Activated T-cell treated with anti-CD3 and anti-CD28 coated beads, Interleukin-2, amount 50 U/mL, for 4 hours (primary cell): ENCODE results near the gene STARD8. TPM values are rescaled to one million over a fixed set of nuclear protein-coding genes. Genes with fewer than 3 reads are reported as not detected.
"Not testable (repeated sequence)": the region's sequence is repeated elsewhere in the genome, so short reads cannot be mapped to it uniquely, and the experiment has no call there.

Experiments
- ATAC-seq, 2 donors: fragments of 200-7000 bp; cut with Tn5 transposase; one replicate each; pipeline ENCODE4 v1.10.0; 2021
- DNase-seq: peaks from one replicate; pipeline ENCODE4 v3.0.0-alpha.2; 2020
- H3K27me3 Mint-ChIP-seq: one replicate; pipeline ENCODE4 v1.8.0; 2021; ENCODE audit warnings: low read depth, mixed read lengths
- H3K36me3 Mint-ChIP-seq: one replicate; pipeline ENCODE4 v1.8.0; 2022; ENCODE audit warnings: mixed read lengths; ENCODE audit not compliant: insufficient read depth
- H3K4me1 Mint-ChIP-seq: one replicate; pipeline ENCODE4 v1.8.0; 2021; ENCODE audit warnings: low read depth, mixed read lengths
- H3K4me3 Mint-ChIP-seq: one replicate; pipeline ENCODE4 v1.8.0; 2021; ENCODE audit warnings: mild to moderate bottlenecking, moderate library complexity, mixed read lengths
- H3K9me3 Mint-ChIP-seq: one replicate; pipeline ENCODE4 v1.8.0; 2021; ENCODE audit warnings: mixed read lengths
- total RNA-seq, 3 donors: library from RNA; stranded (reverse); gene quantifications; one replicate each; pipeline ENCODE4 v1.2.1, GENCODE V29; 2021

STARD8 gene
- total RNA-seq, 3 donors from 2014 or later: 0.11 to 0.19 (median 0.18) TPM

GRCh38 chrX:68723491-68724155 lies 76.2 kb downstream of the STARD8 start:
- no peak for DNase-seq
- Mint-ChIP-seq H3K4me3 (no peak overlapping the region), H3K9me3 (no peaks in the 10 kb centered on the region), H3K27me3 (peaks cover 4% of the 10 kb centered on the region), H3K36me3 (no peaks in the 10 kb centered on the region), H3K4me1 (no peaks in the 10 kb centered on the region)
- ATAC-seq: no peak

- H3K36me3 Mint-ChIP-seq: no peaks in the 10 kb centered on the region
- H3K4me3 Mint-ChIP-seq: no peak overlapping the region
- DNase-seq (no peak), ATAC-seq (no peak)
- no peaks in the 10 kb centered on the region for H3K9me3 Mint-ChIP-seq
- no peaks in the 10 kb centered on the region for H3K4me1 Mint-ChIP-seq
- H3K27me3 Mint-ChIP-seq: peaks cover 4% of the 10 kb centered on the region
Observed at GRCh38 chrX:68724531-68725020, 77.1 kb downstream of the STARD8 start.

- no peak for ATAC-seq
- no peak for DNase-seq
- Mint-ChIP-seq H3K9me3 (no peaks in the 10 kb centered on the region), H3K4me3 (no peak overlapping the region), H3K27me3 (peaks cover 4% of the 10 kb centered on the region), H3K36me3 (no peaks in the 10 kb centered on the region), H3K4me1 (no peaks in the 10 kb centered on the region)
Observed at GRCh38 chrX:68725756-68726365, 78.4 kb downstream of the STARD8 start.

- Mint-ChIP-seq H3K36me3 (no peaks in the 10 kb centered on the region), H3K27me3 (peaks cover 4% of the 10 kb centered on the region), H3K9me3 (no peaks in the 10 kb centered on the region), H3K4me3 (no peak overlapping the region), H3K4me1 (no peaks in the 10 kb centered on the region)
- DNase-seq: no peak
- no peak for ATAC-seq
Observed at GRCh38 chrX:68726366-68726765, 78.9 kb downstream of the STARD8 start.

GRCh38 chrX:68727696-68728095 lies 80.2 kb downstream of the STARD8 start:
- no peak overlapping the region for H3K4me3 Mint-ChIP-seq
- ATAC-seq (no peak), DNase-seq (no peak)
- H3K9me3 Mint-ChIP-seq: no peaks in the 10 kb centered on the region
- no peaks in the 10 kb centered on the region for H3K4me1 Mint-ChIP-seq
- no peaks in the 10 kb centered on the region for H3K36me3 Mint-ChIP-seq
- H3K27me3 Mint-ChIP-seq: peaks cover 4% of the 10 kb centered on the region

- Mint-ChIP-seq H3K36me3 (no peaks in the 10 kb centered on the region), H3K9me3 (no peaks in the 10 kb centered on the region), H3K4me3 (no peak overlapping the region), H3K4me1 (no peaks in the 10 kb centered on the region), H3K27me3 (peaks cover 4% of the 10 kb centered on the region)
- ATAC-seq: no peak
- DNase-seq: no peak
Observed at GRCh38 chrX:68728186-68728585, 80.7 kb downstream of the STARD8 start.

GRCh38 chrX:68731254-68731653 lies 83.8 kb downstream of the STARD8 start:
- H3K4me1 Mint-ChIP-seq: no peaks in the 10 kb centered on the region
- DNase-seq: no peak
- H3K9me3 Mint-ChIP-seq: no peaks in the 10 kb centered on the region
- no peak overlapping the region for H3K4me3 Mint-ChIP-seq
- ATAC-seq: no peak
- peaks cover 2% of the 10 kb centered on the region for H3K27me3 Mint-ChIP-seq
- no peaks in the 10 kb centered on the region for H3K36me3 Mint-ChIP-seq

GRCh38 chrX:68732906-68733493 lies 85.5 kb downstream of the STARD8 start:
- peaks cover 2% of the 10 kb centered on the region for H3K27me3 Mint-ChIP-seq
- ATAC-seq: peak; percentile 65 to 67
- peak; percentile 50 for DNase-seq
- H3K36me3 Mint-ChIP-seq: no peaks in the 10 kb centered on the region
- no peaks in the 10 kb centered on the region for H3K4me1 Mint-ChIP-seq
- no peaks in the 10 kb centered on the region for H3K9me3 Mint-ChIP-seq
- H3K4me3 Mint-ChIP-seq: no peak overlapping the region

- no peak for DNase-seq
- Mint-ChIP-seq H3K9me3 (no peaks in the 10 kb centered on the region), H3K4me3 (no peak overlapping the region), H3K36me3 (no peaks in the 10 kb centered on the region), H3K4me1 (no peaks in the 10 kb centered on the region), H3K27me3 (no peaks in the 10 kb centered on the region)
- ATAC-seq: no peak
Observed at GRCh38 chrX:68735266-68735665, 87.8 kb downstream of the STARD8 start.

- not testable (repeated sequence) for H3K36me3 Mint-ChIP-seq, H3K27me3 Mint-ChIP-seq, H3K9me3 Mint-ChIP-seq, DNase-seq, ATAC-seq, H3K4me1 Mint-ChIP-seq, H3K4me3 Mint-ChIP-seq
Observed at GRCh38 chrX:68741864-68742263, 94.4 kb downstream of the STARD8 start.

GRCh38 chrX:68743754-68744153 lies 96.3 kb downstream of the STARD8 start:
- no peaks in the 10 kb centered on the region for H3K9me3 Mint-ChIP-seq
- H3K27me3 Mint-ChIP-seq: no peaks in the 10 kb centered on the region
- H3K4me3 Mint-ChIP-seq: no peak overlapping the region
- no peaks in the 10 kb centered on the region for H3K4me1 Mint-ChIP-seq
- no peaks in the 10 kb centered on the region for H3K36me3 Mint-ChIP-seq
- ATAC-seq (no peak), DNase-seq (no peak)

- no peaks in the 10 kb centered on the region for H3K4me1 Mint-ChIP-seq
- H3K9me3 Mint-ChIP-seq: no peaks in the 10 kb centered on the region
- no peaks in the 10 kb centered on the region for H3K27me3 Mint-ChIP-seq
- H3K4me3 Mint-ChIP-seq: no peak overlapping the region
- no peaks in the 10 kb centered on the region for H3K36me3 Mint-ChIP-seq
- no peak for DNase-seq
- ATAC-seq: no peak
Observed at GRCh38 chrX:68746988-68747387, 99.5 kb downstream of the STARD8 start.

GRCh38 chrX:68748030-68748429 lies 100.6 kb downstream of the STARD8 start:
- DNase-seq: no peak
- Mint-ChIP-seq H3K27me3 (no peaks in the 10 kb centered on the region), H3K36me3 (no peaks in the 10 kb centered on the region), H3K4me1 (no peaks in the 10 kb centered on the region), H3K9me3 (no peaks in the 10 kb centered on the region), H3K4me3 (no peak overlapping the region)
- no peak for ATAC-seq

GRCh38 chrX:68749426-68749825 lies 102.0 kb downstream of the STARD8 start:
- Mint-ChIP-seq H3K9me3 (no peaks in the 10 kb centered on the region), H3K27me3 (no peaks in the 10 kb centered on the region), H3K4me3 (no peak overlapping the region), H3K36me3 (no peaks in the 10 kb centered on the region), H3K4me1 (no peaks in the 10 kb centered on the region)
- ATAC-seq: peak; percentile 37 to 67
- no peak for DNase-seq

- no peaks in the 10 kb centered on the region for H3K36me3 Mint-ChIP-seq
- DNase-seq: no peak
Observed at GRCh38 chrX:68750316-68750715, 102.8 kb downstream of the STARD8 start.

More at GRCh38 chrX:68750316-68750715, 102.8 kb downstream of the STARD8 start:
- no peak for ATAC-seq
- H3K4me1 Mint-ChIP-seq: no peaks in the 10 kb centered on the region
- no peaks in the 10 kb centered on the region for H3K27me3 Mint-ChIP-seq
- H3K4me3 Mint-ChIP-seq: no peak overlapping the region
- H3K9me3 Mint-ChIP-seq: no peaks in the 10 kb centered on the region
